OCI-LY7 (cell line): Measurements from ENCODE around the gene SLN. TPM values are rescaled to one million over a fixed set of nuclear protein-coding genes. Genes with fewer than 3 reads are reported as not detected.

Source experiments
- BruUV-seq: library from RNA; stranded (reverse); fragments of 400-500 nt; replicated peaks from 2 replicates; lab custom pipeline; 2021; lab: Mats Ljungman, UMichigan
- CTCF ChIA-PET: fragments of 300-600 bp; sonication (Branson Sonifier 250); formaldehyde crosslinking; loops from one replicate; lab custom pipeline; 2022; ENCODE audit warnings: antibody characterized with exemption; ENCODE audit not compliant: unreplicated experiment; lab: Charles Lee
- POLR2A ChIA-PET: fragments of 300-600 bp; sonication (Branson Sonifier 250); formaldehyde crosslinking; loops from one replicate; lab custom pipeline; 2022; ENCODE audit warnings: antibody characterized with exemption; lab: Charles Lee
- DNase-seq: peaks from one replicate; pipeline ENCODE4 v3.0.0-alpha.2; 2015; ENCODE audit warnings: low spot score
- H2AFZ ChIP-seq: fragments of 200-600 bp; sonication (generic), shearing (Covaris generic); 2 replicates; pipeline ENCODE4 v1.6.1; 2014; ENCODE audit warnings: mild to moderate bottlenecking, antibody characterized with exemption, low read length, moderate library complexity
- H3K27ac ChIP-seq: fragments of 200-600 bp; sonication (generic); 2 replicates; pipeline ENCODE4 v1.5.1; 2014; ENCODE audit warnings: mixed run types, low read depth, mild to moderate bottlenecking, moderate library complexity, low read length, inconsistent platforms; ENCODE audit not compliant: poor library complexity, severe bottlenecking
- H3K36me3 ChIP-seq: fragments of 200-600 bp; sonication (generic); 2 replicates; pipeline ENCODE4 v1.6.1; 2014; ENCODE audit warnings: mild to moderate bottlenecking, antibody characterized with exemption, low read length, moderate library complexity, mixed read lengths; ENCODE audit not compliant: insufficient read depth
- H3K4me1 ChIP-seq: fragments of 200-600 bp; sonication (generic); 2 replicates; pipeline ENCODE4 v1.5.1; 2014; ENCODE audit warnings: mild to moderate bottlenecking, low read length; ENCODE audit not compliant: insufficient read depth, poor library complexity, severe bottlenecking
- H3K4me2 ChIP-seq: fragments of 200-600 bp; sonication (generic); 2 replicates; pipeline ENCODE4 v1.6.1; 2014; ENCODE audit warnings: mild to moderate bottlenecking, low read length
- H3K4me3 ChIP-seq: fragments of 200-600 bp; sonication (generic); 2 replicates; pipeline ENCODE4 v1.5.1; 2014; ENCODE audit warnings: mild to moderate bottlenecking, low read depth, low read length; ENCODE audit not compliant: poor library complexity, severe bottlenecking
- H3K79me2 ChIP-seq: fragments of 200-600 bp; sonication (generic); 2 replicates; pipeline ENCODE4 v1.6.1; 2016; ENCODE audit warnings: low read depth, mild to moderate bottlenecking, low read length, moderate library complexity, mixed read lengths; ENCODE audit not compliant: insufficient read depth
- H3K9me2 ChIP-seq: fragments of 200-600 bp; sonication (generic); 2 replicates; pipeline ENCODE4 v1.6.1; 2016; ENCODE audit warnings: mild to moderate bottlenecking, low read length, mixed read lengths; ENCODE audit not compliant: insufficient read depth
- H3K9me3 ChIP-seq: fragments of 200-600 bp; sonication (generic); 2 replicates; pipeline ENCODE4 v1.6.1; 2014; ENCODE audit warnings: mild to moderate bottlenecking, mixed run types, low read length, mixed read lengths
- H4K20me1 ChIP-seq: fragments of 200-600 bp; sonication (generic); 2 replicates; pipeline ENCODE4 v1.6.1; 2014; ENCODE audit warnings: mild to moderate bottlenecking, antibody characterized with exemption, low read length, moderate library complexity, mixed read lengths; ENCODE audit not compliant: insufficient read depth
- EZH2phosphoT487 ChIP-seq: fragments of 200-600 bp; sonication (generic); IDR thresholded peaks from 2 replicates; pipeline ENCODE4 v1.6.1; 2018; ENCODE audit warnings: low read depth, borderline replicate concordance, mild to moderate bottlenecking, mixed run types, antibody characterized with exemption, low read length, moderate library complexity, mixed read lengths
- intact Hi-C: fragments of 100-400 bp; cut with micrococcal nuclease; formaldehyde crosslinking; loops from one replicate; pipeline ENCODE4 v1.10.0; 2022; ENCODE audit not compliant: unreplicated experiment
- total RNA-seq, 2 experiments: library from RNA; depleted of rRNA in 1 of 2; stranded (reverse); fragments of >200 nt in 1 of 2; shearing (Covaris generic) in 1 of 2; gene quantifications; 2 replicates each; pipeline ENCODE4 v1.2.3, GENCODE V29; 2014 to 2022
- TF ChIP-seq, protein P1 (sequence below): fragments of 200-600 bp; sonication (generic); conservative IDR thresholded peaks from 2 replicates; pipeline ENCODE4 v1.5.1; 2014; ENCODE audit warnings: mild to moderate bottlenecking, antibody characterized with exemption, low read length, moderate library complexity, mixed read lengths

Gene SLN
- total RNA-seq, 2 experiments from 2014 or later: not detected

DNA sequence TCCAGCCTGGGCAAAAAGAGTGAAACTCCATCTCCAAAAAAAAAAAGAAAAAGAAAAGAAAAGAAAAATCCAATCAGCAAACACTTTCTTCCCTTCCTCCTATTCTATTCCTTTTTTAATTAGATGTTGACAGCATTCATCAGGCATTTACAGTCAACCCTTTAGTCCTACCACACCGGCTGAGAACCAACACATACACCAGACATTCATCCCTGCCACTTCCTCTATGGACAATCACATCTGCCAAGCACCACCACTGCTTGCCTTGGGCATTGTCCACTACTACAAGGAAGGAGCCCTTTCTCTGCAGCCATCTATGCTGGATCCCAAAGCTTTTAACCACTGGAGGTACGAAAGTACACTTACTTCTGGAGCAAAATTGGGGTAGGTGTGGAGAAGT is 9.4 kb upstream of the SLN start:
- H3K9me3 ChIP-seq: no peaks in the 10 kb centered on the region
- intact Hi-C loops: no loop called here
- H4K20me1 ChIP-seq: no peaks in the 10 kb centered on the region
- CTCF ChIA-PET: no interaction called here
- no peak overlapping the region for H2AFZ ChIP-seq
- no peaks in the 10 kb centered on the region for H3K9me2 ChIP-seq
- no peak overlapping the region for H3K4me2 ChIP-seq
- no peaks in the 10 kb centered on the region for H3K4me1 ChIP-seq
- no peak overlapping the region for H3K27ac ChIP-seq
- BruUV-seq: no TSS peak
- H3K4me3 ChIP-seq: no peak overlapping the region
- TF ChIP-seq, protein P1, sequence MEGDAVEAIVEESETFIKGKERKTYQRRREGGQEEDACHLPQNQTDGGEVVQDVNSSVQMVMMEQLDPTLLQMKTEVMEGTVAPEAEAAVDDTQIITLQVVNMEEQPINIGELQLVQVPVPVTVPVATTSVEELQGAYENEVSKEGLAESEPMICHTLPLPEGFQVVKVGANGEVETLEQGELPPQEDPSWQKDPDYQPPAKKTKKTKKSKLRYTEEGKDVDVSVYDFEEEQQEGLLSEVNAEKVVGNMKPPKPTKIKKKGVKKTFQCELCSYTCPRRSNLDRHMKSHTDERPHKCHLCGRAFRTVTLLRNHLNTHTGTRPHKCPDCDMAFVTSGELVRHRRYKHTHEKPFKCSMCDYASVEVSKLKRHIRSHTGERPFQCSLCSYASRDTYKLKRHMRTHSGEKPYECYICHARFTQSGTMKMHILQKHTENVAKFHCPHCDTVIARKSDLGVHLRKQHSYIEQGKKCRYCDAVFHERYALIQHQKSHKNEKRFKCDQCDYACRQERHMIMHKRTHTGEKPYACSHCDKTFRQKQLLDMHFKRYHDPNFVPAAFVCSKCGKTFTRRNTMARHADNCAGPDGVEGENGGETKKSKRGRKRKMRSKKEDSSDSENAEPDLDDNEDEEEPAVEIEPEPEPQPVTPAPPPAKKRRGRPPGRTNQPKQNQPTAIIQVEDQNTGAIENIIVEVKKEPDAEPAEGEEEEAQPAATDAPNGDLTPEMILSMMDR: no peak
- no peak for TF ChIP-seq EZH2phosphoT487
- no peaks in the 10 kb centered on the region for H3K36me3 ChIP-seq
- no peak for DNase-seq
- no peaks in the 10 kb centered on the region for H3K79me2 ChIP-seq
- POLR2A ChIA-PET: interaction anchor here (0.7 kb wide), 1 partner anchor 707 kb away, joined by 3 read pairs; no protein-coding TSS in a partner anchor

DNA sequence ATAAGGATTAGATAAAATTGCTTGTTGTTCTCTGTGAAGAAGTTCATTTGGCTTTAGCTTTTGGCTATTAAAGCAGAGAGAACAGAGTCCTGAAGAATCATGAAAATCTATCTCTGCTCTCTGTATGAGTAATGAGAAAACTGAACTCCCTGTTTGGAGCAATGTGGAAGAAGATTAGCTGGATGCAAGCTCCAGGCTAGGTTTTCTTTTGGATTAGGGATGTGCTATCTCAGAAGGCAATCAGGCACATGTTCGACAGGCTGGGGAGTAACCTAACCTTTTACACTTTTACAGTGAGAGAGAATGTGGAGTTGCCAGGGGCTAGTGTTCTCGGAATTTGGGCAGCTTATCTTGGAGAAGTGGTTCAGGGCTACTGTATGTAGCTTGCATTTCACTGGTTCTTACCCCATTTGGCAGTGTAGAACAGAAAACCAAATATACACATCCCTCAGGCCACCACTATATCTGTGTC is 8.5 kb upstream of the SLN start:
- intact Hi-C loops: no loop called here
- no peak overlapping the region for H3K4me3 ChIP-seq
- H3K27ac ChIP-seq: no peak overlapping the region
- DNase-seq: no peak
- ChIA-PET POLR2A (interaction anchor here (0.7 to 1.0 kb wide), 3 partner anchors 9 to 706 kb away, joined by 3 to 5 read pairs (median 3); partner anchors contain the start of gene SLN), CTCF (no interaction called here)
- no peak overlapping the region for H2AFZ ChIP-seq
- H3K4me1 ChIP-seq: no peaks in the 10 kb centered on the region
- no peaks in the 10 kb centered on the region for H3K9me3 ChIP-seq
- no peaks in the 10 kb centered on the region for H3K36me3 ChIP-seq
- no TSS peak for BruUV-seq
- no peak overlapping the region for H3K4me2 ChIP-seq
- H4K20me1 ChIP-seq: no peaks in the 10 kb centered on the region
- H3K9me2 ChIP-seq: no peaks in the 10 kb centered on the region
- TF ChIP-seq, protein P1: no peak
- no peak for TF ChIP-seq EZH2phosphoT487
- no peaks in the 10 kb centered on the region for H3K79me2 ChIP-seq

- Histone ChIP-seq H3K4me3 (no peak overlapping the region), H3K79me2 (no peaks in the 10 kb centered on the region), H4K20me1 (no peaks in the 10 kb centered on the region), H3K4me2 (no peak overlapping the region), H3K36me3 (no peaks in the 10 kb centered on the region), H3K4me1 (no peaks in the 10 kb centered on the region), H3K27ac (no peak overlapping the region), H3K9me3 (no peaks in the 10 kb centered on the region), H2AFZ (no peak overlapping the region), H3K9me2 (no peaks in the 10 kb centered on the region)
- BruUV-seq: no TSS peak
- POLR2A ChIA-PET: interaction anchor here (1.0 kb wide), 2 partner anchors 8 to 12 kb away, joined by 3 to 5 read pairs; partner anchors contain the start of gene SLN
- TF ChIP-seq, protein P1: no peak
- no peak for TF ChIP-seq EZH2phosphoT487
- CTCF ChIA-PET: no interaction called here
- intact Hi-C loops: no loop called here
- DNase-seq: no peak
Measured at GRCh38 chr11:107719557-107720302, 7.9 kb upstream of the SLN start.
